Natural killer cell (primary cell): ENCODE measurements around the gene SLC7A4. TPM values are rescaled to one million over a fixed set of nuclear protein-coding genes. Genes with fewer than 3 reads are reported as not detected.
"Not testable (repeated sequence)": the region's sequence is repeated elsewhere in the genome, so short reads cannot be mapped to it uniquely, and the experiment has no call there.

Source experiments
- ATAC-seq, 3 donors: fragments of 150-1000 bp in 2 of 3; fragments of 200-7000 bp in 1 of 3; cut with Tn5 transposase; 1 replicate in 1 of 3; 2 replicates in 2 of 3; pipeline ENCODE4 v1.10.0; 2021; ENCODE audit warnings: mild to moderate bottlenecking in 2 of 3, moderate library complexity in 2 of 3
- DNase-seq, 2 donors: peaks; one replicate each; pipeline versions ENCODE4 v3.0.0 to v3.0.0-alpha.2; 2013 to 2021; ENCODE audit warnings: mixed read lengths in 1 of 2
- H3K27ac ChIP-seq: one replicate; pipeline ENCODE4 v1.5.1; 2013; ENCODE audit warnings: mild to moderate bottlenecking, low read length
- H3K27me3 ChIP-seq: one replicate; pipeline ENCODE4 v1.6.1; 2013; ENCODE audit warnings: low read length; ENCODE audit not compliant: control insufficient read depth, insufficient read depth
- H3K36me3 ChIP-seq: one replicate; pipeline ENCODE4 v1.6.1; 2013; ENCODE audit warnings: low read length; ENCODE audit not compliant: control insufficient read depth, insufficient read depth
- H3K4me1 ChIP-seq: one replicate; pipeline ENCODE4 v1.6.1; 2013; ENCODE audit warnings: low read length; ENCODE audit not compliant: control insufficient read depth, insufficient read depth
- H3K4me3 ChIP-seq: one replicate; pipeline ENCODE4 v1.5.1; 2013; ENCODE audit warnings: low read length
- H3K9me3 ChIP-seq: one replicate; pipeline ENCODE4 v1.6.1; 2013; ENCODE audit warnings: low read length; ENCODE audit not compliant: control insufficient read depth, insufficient read depth
- H3K27ac Mint-ChIP-seq, 2 donors: one replicate each; pipeline ENCODE4 v1.8.0; 2022; ENCODE audit warnings: mild to moderate bottlenecking in 2 of 2, mixed read lengths in 2 of 2, moderate library complexity in 1 of 2
- H3K27me3 Mint-ChIP-seq, 2 donors: one replicate each; pipeline ENCODE4 v1.8.0; 2022; ENCODE audit warnings: low read depth in 2 of 2, mixed read lengths in 2 of 2
- H3K36me3 Mint-ChIP-seq: one replicate; pipeline ENCODE4 v1.8.0; 2022; ENCODE audit warnings: mixed read lengths
- H3K4me1 Mint-ChIP-seq, 2 donors: one replicate each; pipeline ENCODE4 v1.8.0; 2022; ENCODE audit warnings: mixed read lengths in 2 of 2
- H3K4me3 Mint-ChIP-seq: one replicate; pipeline ENCODE4 v1.8.0; 2022; ENCODE audit warnings: mild to moderate bottlenecking, moderate library complexity, mixed read lengths
- H3K9me3 Mint-ChIP-seq, 2 donors: one replicate each; pipeline ENCODE4 v1.8.0; 2022; ENCODE audit warnings: mixed read lengths in 2 of 2
- WGBS: methylation state at CpG from one replicate; pipeline ENCODE4 v1.1.7; 2013; ENCODE audit warnings: missing lambda C conversion rate; ENCODE audit not compliant: insufficient coverage; 5-methylcytosine and 5-hydroxymethylcytosine counted together
- intact Hi-C: fragments of 100-400 bp; cut with micrococcal nuclease; formaldehyde crosslinking; loops from one replicate; pipeline ENCODE4 v1.14.2; 2022
- total RNA-seq, 4 donors: library from RNA; stranded (reverse); fragments of 120-200 nt in 1 of 4; gene quantifications; one replicate each; pipeline versions ENCODE4 v1.2.3 to v1.2.4, GENCODE V29; 2013 to 2022
- TF ChIP-seq, protein P1 (sequence below): fragments of 200-600 bp; IDR thresholded peaks from one replicate; pipeline ENCODE4 v1.8.0; 2022; ENCODE audit warnings: antibody characterized with exemption

Gene SLC7A4
- total RNA-seq, 3 donors from 2014 or later (not counting 1 experiment from before 2014, with no cell fraction given), result not detected

DNA sequence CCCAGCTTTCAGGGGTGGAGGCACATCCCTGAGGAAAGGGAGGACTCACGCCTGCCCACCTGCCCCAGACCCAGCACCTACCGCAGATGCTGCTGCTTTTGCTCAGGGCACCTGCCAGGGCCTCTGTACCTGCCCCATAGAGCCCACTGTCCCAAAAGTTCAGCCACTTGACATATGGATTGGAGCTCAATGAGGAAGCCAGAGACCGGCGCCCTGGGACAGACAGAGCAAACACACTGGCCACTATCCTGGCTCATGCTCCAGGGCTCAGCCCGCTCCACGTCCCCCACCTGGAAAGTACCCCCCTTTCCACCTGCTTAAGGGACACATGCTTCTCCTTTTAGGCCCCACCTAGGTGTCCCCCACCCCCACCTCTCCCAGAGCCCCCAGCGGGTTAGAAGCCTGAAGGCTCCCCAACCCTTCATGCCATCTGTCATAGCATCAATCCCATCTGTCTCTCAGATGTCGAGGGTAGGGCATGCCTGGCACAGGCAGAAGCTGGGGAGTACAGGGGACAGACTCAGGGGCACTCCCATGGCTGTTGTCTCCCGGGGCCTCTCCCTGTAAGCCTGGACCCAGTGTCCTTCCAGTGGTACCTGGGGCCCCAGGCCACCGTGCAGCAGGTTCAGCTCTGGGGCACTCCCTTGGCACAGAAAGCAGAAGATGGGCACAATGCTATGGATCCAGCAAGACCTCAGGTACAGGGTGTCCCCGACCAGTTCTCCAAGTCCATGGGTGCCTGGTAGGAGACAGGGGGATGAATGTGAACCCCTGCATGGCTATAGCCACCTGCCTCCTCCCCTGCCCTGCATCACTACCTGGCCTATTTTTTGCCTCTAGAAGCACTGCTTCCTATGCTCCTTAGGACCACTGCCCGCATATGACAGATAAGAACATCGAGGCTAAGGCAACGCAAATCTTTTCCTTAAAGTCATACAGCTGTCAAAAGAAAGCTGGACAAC, 19.6 kb downstream of the SLC7A4 start:
- no peak overlapping the region for H3K4me3 ChIP-seq
- H3K4me1 ChIP-seq, result peaks cover 29% of the 10 kb centered on the region
- intact Hi-C loops, result loop anchor here (5.0 kb wide), 1 partner anchor 95 kb away; the partner anchor contains the start of gene CRKL
- TF ChIP-seq, protein P1, sequence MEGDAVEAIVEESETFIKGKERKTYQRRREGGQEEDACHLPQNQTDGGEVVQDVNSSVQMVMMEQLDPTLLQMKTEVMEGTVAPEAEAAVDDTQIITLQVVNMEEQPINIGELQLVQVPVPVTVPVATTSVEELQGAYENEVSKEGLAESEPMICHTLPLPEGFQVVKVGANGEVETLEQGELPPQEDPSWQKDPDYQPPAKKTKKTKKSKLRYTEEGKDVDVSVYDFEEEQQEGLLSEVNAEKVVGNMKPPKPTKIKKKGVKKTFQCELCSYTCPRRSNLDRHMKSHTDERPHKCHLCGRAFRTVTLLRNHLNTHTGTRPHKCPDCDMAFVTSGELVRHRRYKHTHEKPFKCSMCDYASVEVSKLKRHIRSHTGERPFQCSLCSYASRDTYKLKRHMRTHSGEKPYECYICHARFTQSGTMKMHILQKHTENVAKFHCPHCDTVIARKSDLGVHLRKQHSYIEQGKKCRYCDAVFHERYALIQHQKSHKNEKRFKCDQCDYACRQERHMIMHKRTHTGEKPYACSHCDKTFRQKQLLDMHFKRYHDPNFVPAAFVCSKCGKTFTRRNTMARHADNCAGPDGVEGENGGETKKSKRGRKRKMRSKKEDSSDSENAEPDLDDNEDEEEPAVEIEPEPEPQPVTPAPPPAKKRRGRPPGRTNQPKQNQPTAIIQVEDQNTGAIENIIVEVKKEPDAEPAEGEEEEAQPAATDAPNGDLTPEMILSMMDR, result no peak
- H3K9me3 Mint-ChIP-seq, result no peaks in the 10 kb centered on the region
- H3K27ac Mint-ChIP-seq, result peak overlapping the region; percentile 95 to 97
- H3K4me3 Mint-ChIP-seq, result peak overlapping the region; percentile 95
- H3K27me3 Mint-ChIP-seq, result no peaks in the 10 kb centered on the region
- DNase-seq (no peak), ATAC-seq (no peak)
- no peaks in the 10 kb centered on the region for H3K27me3 ChIP-seq
- WGBS, result 93% methylated on average over 14 of the region's 14 CpGs
- H3K36me3 Mint-ChIP-seq, result no peaks in the 10 kb centered on the region
- peaks cover 16 to 31% of the 10 kb centered on the region in 2 donors for H3K4me1 Mint-ChIP-seq
- H3K27ac ChIP-seq, result peak overlapping the region; percentile 90
- H3K9me3 ChIP-seq, result no peaks in the 10 kb centered on the region
- no peaks in the 10 kb centered on the region for H3K36me3 ChIP-seq

DNA sequence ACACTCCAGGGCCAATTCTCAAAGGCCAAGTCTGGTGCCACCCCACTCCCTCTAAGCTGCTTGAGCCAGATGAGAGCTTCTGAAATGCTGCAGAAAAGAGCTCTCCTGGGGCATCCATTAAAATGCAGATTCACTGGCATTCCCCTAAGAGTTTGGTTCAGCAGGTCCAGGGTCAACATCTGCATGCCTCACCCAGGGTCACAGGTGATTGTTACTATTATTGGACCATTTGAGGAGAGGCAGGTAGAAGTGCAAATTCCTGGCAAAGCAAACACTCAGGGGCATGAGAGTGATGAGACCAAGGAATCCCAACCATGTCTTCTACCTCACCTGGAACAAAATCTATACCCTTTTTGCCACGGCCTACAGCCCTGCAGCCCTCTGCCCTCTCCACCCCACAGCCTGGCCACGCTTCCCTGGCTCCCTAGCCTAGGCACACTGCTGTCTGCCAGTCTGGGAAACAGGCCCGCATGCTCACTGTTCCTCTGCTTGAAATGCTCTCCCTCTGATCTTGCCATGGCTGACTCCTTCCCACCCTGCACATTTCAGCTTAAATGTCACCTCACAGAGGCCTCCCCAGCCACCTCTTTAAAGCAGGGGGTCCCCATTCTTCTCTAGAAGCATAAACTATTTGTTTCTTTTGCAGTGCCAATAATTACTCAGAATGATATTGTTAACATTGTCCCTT, 21.8 kb downstream of the SLC7A4 start:
- peaks cover 16 to 23% of the 10 kb centered on the region in 2 donors for H3K4me1 Mint-ChIP-seq
- intact Hi-C loops, result loop anchor here (5.0 kb wide), 1 partner anchor 93 kb away; the partner anchor contains the start of gene CRKL
- 97% methylated on average over 3 of the region's 3 CpGs for WGBS
- Histone ChIP-seq H3K36me3 (no peaks in the 10 kb centered on the region), H3K4me3 (no peak overlapping the region), H3K27me3 (no peaks in the 10 kb centered on the region), H3K4me1 (peaks cover 23% of the 10 kb centered on the region), H3K9me3 (no peaks in the 10 kb centered on the region), H3K27ac (no peak overlapping the region)
- H3K9me3 Mint-ChIP-seq, result no peaks in the 10 kb centered on the region
- H3K27ac Mint-ChIP-seq, result peak overlapping the region in 1 of 2 donors; percentile 25
- H3K27me3 Mint-ChIP-seq, result no peaks in the 10 kb centered on the region
- no peak for DNase-seq
- H3K36me3 Mint-ChIP-seq, result no peaks in the 10 kb centered on the region
- no peak for ATAC-seq
- no peak overlapping the region for H3K4me3 Mint-ChIP-seq
- TF ChIP-seq, protein P1, result no peak

DNA sequence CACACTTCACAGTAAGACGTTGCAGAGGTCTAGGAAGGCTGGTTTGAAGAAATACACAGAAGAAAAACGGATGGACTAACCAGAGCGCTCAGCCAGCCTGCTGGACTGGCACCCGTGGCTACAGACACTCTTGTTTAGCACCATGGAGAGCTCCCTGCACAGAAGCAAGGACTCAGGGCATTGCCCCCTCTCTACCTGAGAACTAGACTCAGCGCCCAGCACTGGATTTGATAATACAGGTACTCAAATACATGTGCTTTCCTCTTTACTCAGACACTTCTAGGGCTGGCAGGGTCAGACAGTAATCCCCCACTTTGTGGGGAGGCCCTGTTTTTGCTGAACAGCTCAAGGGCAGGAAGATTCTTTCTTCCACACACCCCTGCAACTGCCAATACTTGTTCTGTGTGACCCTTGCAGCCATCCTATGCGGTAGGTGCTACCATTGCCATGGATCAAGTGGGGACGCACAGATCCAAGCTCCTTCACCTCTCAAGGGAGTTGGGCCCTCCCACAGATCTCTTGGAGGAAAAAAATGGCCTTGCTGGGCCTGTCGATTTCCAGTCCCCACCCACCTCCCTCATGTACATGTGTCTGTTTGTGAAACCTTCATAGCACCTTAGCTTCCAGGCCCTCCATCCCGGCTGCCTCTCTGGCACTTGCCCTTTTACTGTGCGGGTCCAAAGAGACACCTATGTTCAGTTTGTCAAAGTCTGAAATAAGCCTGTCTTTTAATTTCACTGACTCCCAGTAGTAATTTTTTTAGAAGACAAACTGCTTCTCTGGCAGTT, 22.5 kb downstream of the SLC7A4 start:
- no peak overlapping the region for H3K27ac Mint-ChIP-seq
- H3K9me3 Mint-ChIP-seq, result no peaks in the 10 kb centered on the region
- no peaks in the 10 kb centered on the region for H3K36me3 Mint-ChIP-seq
- peaks cover 16% of the 10 kb centered on the region for H3K4me1 ChIP-seq
- peaks cover 11 to 16% of the 10 kb centered on the region in 2 donors for H3K4me1 Mint-ChIP-seq
- no peaks in the 10 kb centered on the region for H3K27me3 ChIP-seq
- ATAC-seq (no peak), DNase-seq (peak in 1 of 2 donors; percentile 63)
- WGBS, result 82% methylated on average over 10 of the region's 10 CpGs
- H3K9me3 ChIP-seq, result no peaks in the 10 kb centered on the region
- TF ChIP-seq, protein P1, result no peak
- intact Hi-C loops, result loop anchor here (5.0 kb wide), 1 partner anchor 93 kb away; the partner anchor contains the start of gene CRKL
- no peaks in the 10 kb centered on the region for H3K27me3 Mint-ChIP-seq
- H3K4me3 ChIP-seq, result no peak overlapping the region
- H3K4me3 Mint-ChIP-seq, result no peak overlapping the region
- no peaks in the 10 kb centered on the region for H3K36me3 ChIP-seq
- H3K27ac ChIP-seq, result no peak overlapping the region

DNA sequence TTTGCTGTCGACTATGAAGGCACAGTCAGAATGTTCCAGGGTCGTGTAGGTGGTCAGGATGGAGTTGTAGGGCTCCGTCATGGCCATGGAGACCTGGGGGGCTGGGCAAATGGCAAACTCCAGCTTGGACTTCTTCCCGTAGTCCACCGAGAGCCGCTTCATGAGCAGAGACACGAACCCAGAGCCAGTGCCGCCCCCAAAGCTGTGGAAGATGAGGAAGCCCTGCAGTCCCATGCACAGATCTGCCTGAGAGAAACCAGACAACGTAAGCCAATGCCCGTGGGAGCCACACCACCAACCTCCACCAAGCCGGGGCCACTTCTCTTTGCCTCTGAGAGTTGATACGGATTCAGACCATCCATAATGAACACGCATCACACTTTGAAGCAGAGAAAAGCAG, 23.2 kb downstream of the SLC7A4 start:
- H3K4me1 ChIP-seq, ATAC-seq, intact Hi-C loops, H3K9me3 Mint-ChIP-seq, H3K27me3 ChIP-seq, H3K27ac ChIP-seq, H3K9me3 ChIP-seq, H3K36me3 Mint-ChIP-seq, H3K36me3 ChIP-seq, H3K4me3 ChIP-seq, DNase-seq, H3K27ac Mint-ChIP-seq, H3K27me3 Mint-ChIP-seq, H3K4me3 Mint-ChIP-seq: not testable (repeated sequence)
- WGBS, result 95% methylated on average over 13 of the region's 13 CpGs
- peaks cover 5 to 10% of the 10 kb centered on the region in 2 donors for H3K4me1 Mint-ChIP-seq
